CD14-positive monocyte (primary cell): ENCODE data around the gene MS4A5. TPM values are rescaled to one million over a fixed set of nuclear protein-coding genes. Genes with fewer than 3 reads are reported as not detected.

Experiments
- DNase-seq, 3 donors: peaks; one replicate each; pipeline ENCODE4 v3.0.0-alpha.2; 2011 to 2022
- H2AFZ ChIP-seq: 2 replicates; pipeline ENCODE4 v1.6.0; 2012; ENCODE audit warnings: mild to moderate bottlenecking, low read depth, low read length, inconsistent platforms; ENCODE audit not compliant: insufficient read depth, poor library complexity, severe bottlenecking
- H3K27ac ChIP-seq, 2 donors: 1 replicate in 1 of 2; 2 replicates in 1 of 2; pipeline ENCODE4 v1.5.1; 2012 to 2013; ENCODE audit warnings: low read length in 2 of 2, control low read depth in 1 of 2, inconsistent platforms in 1 of 2, low read depth in 1 of 2, mild to moderate bottlenecking in 1 of 2
- H3K27me3 ChIP-seq, 2 donors: one replicate each; pipeline versions ENCODE4 v1.6.0 to v1.6.1; 2011 to 2013; ENCODE audit warnings: low read length in 2 of 2; ENCODE audit not compliant: control insufficient read depth in 2 of 2, insufficient read depth in 2 of 2
- H3K36me3 ChIP-seq, 2 donors: replicated peaks in 1 of 2; 1 replicate in 1 of 2; 2 replicates in 1 of 2; pipeline versions ENCODE4 v1.5.1 to v1.6.1; 2012 to 2013; ENCODE audit warnings: low read length in 2 of 2, control low read depth in 1 of 2, inconsistent platforms in 1 of 2, mild to moderate bottlenecking in 1 of 2; ENCODE audit not compliant: insufficient read depth in 2 of 2, control insufficient read depth in 1 of 2
- H3K4me1 ChIP-seq, 2 donors: 1 replicate in 1 of 2; 2 replicates in 1 of 2; pipeline versions ENCODE4 v1.5.1 to v1.6.1; 2012 to 2013; ENCODE audit warnings: low read length in 2 of 2, control low read depth in 1 of 2, inconsistent platforms in 1 of 2, mild to moderate bottlenecking in 1 of 2, moderate library complexity in 1 of 2; ENCODE audit not compliant: insufficient read depth in 2 of 2, control insufficient read depth in 1 of 2
- H3K4me2 ChIP-seq: replicated peaks from 2 replicates; pipeline ENCODE3; 2012; ENCODE audit warnings: low read length, moderate library complexity, mild to moderate bottlenecking; ENCODE audit not compliant: poor library complexity, severe bottlenecking; ENCODE audit errors: extremely low read depth
- H3K4me3 ChIP-seq, 3 experiments: fragments of 200-600 bp in 1 of 3; sonication (generic) in 1 of 3; replicated peaks in 1 of 3; 1 replicate in 2 of 3; 2 replicates in 1 of 3; pipeline ENCODE4 v1.5.1; 2011 to 2013; ENCODE audit warnings: low read length in 3 of 3, mild to moderate bottlenecking in 3 of 3, control low read depth in 2 of 3, low read depth in 2 of 3, inconsistent platforms in 1 of 3, moderate library complexity in 1 of 3
- H3K79me2 ChIP-seq: 2 replicates; pipeline ENCODE4 v1.6.0; 2012; ENCODE audit warnings: mild to moderate bottlenecking, control low read depth, inconsistent platforms, low read length, moderate library complexity; ENCODE audit not compliant: insufficient read depth
- H3K9ac ChIP-seq: 2 replicates; pipeline ENCODE4 v1.6.0; 2017; ENCODE audit warnings: low read length, mild to moderate bottlenecking; ENCODE audit not compliant: insufficient read depth, poor library complexity, severe bottlenecking
- H3K9me3 ChIP-seq, 2 donors: replicated peaks in 1 of 2; 1 replicate in 1 of 2; 2 replicates in 1 of 2; pipeline versions ENCODE4 v1.5.1 to v1.6.1; 2012 to 2013; ENCODE audit warnings: low read length in 2 of 2, control low read depth in 1 of 2; ENCODE audit not compliant: control insufficient read depth in 1 of 2, insufficient read depth in 1 of 2
- H4K20me1 ChIP-seq: 2 replicates; pipeline ENCODE4 v1.6.0; 2012; ENCODE audit warnings: mild to moderate bottlenecking, low read length, control low read depth, moderate library complexity; ENCODE audit not compliant: insufficient read depth
- H3K27ac Mint-ChIP-seq, 7 donors: one replicate each; pipeline ENCODE4 v1.8.0; 2020; ENCODE audit warnings: mild to moderate bottlenecking in 7 of 7, mixed read lengths in 7 of 7, moderate library complexity in 6 of 7, inconsistent platforms in 2 of 7
- H3K27me3 Mint-ChIP-seq, 3 donors: one replicate each; pipeline ENCODE4 v1.8.0; 2021 to 2022; ENCODE audit warnings: low read depth in 3 of 3, mild to moderate bottlenecking in 3 of 3, mixed read lengths in 3 of 3, moderate library complexity in 3 of 3, inconsistent platforms in 1 of 3
- H3K36me3 Mint-ChIP-seq, 2 donors: one replicate each; pipeline ENCODE4 v1.8.0; 2020; ENCODE audit warnings: mixed read lengths in 2 of 2, inconsistent platforms in 1 of 2, mild to moderate bottlenecking in 1 of 2
- H3K4me1 Mint-ChIP-seq: one replicate; pipeline ENCODE4 v1.8.0; 2020; ENCODE audit warnings: mild to moderate bottlenecking, mixed read lengths
- H3K4me3 Mint-ChIP-seq, 2 donors: one replicate each; pipeline ENCODE4 v1.8.0; 2020; ENCODE audit warnings: mild to moderate bottlenecking in 2 of 2, mixed read lengths in 2 of 2, moderate library complexity in 1 of 2
- H3K9me3 Mint-ChIP-seq, 7 donors: one replicate each; pipeline ENCODE4 v1.8.0; 2020 to 2022; ENCODE audit warnings: mixed read lengths in 7 of 7, mild to moderate bottlenecking in 6 of 7, moderate library complexity in 6 of 7, inconsistent platforms in 2 of 7
- whole genome bisulfite sequencing: methylation state at CpG from one replicate; pipeline ENCODE4 v1.1.5; 2013; ENCODE audit warnings: missing lambda C conversion rate; ENCODE audit not compliant: insufficient coverage; 5-methylcytosine and 5-hydroxymethylcytosine counted together
- intact Hi-C, 2 donors: fragments of 100-400 bp; cut with micrococcal nuclease; formaldehyde crosslinking; loops; one replicate each; pipeline versions ENCODE4 v1.15.0 to v1.15.1; 2023
- polyA plus RNA-seq, 3 donors: library from polyadenylated mRNA; depleted of rRNA in 1 of 3; unstranded in 2 of 3; stranded (reverse) in 1 of 3; fragments of 300-500 nt in 2 of 3; fragments of >200 nt in 1 of 3; fragmentation: Illumina TruSeq in 2 of 3; gene quantifications; 1 replicate in 2 of 3; 2 replicates in 1 of 3; pipeline ENCODE4 v1.2.3, GENCODE V29; 2012 to 2021
- TF ChIP-seq, protein P1 (sequence below): fragments of 200-600 bp; IDR thresholded peaks from one replicate; pipeline ENCODE4 v1.8.0; 2022; ENCODE audit warnings: antibody characterized with exemption, mild to moderate bottlenecking

Gene MS4A5
- polyA plus RNA-seq, 3 donors: not detected

DNA sequence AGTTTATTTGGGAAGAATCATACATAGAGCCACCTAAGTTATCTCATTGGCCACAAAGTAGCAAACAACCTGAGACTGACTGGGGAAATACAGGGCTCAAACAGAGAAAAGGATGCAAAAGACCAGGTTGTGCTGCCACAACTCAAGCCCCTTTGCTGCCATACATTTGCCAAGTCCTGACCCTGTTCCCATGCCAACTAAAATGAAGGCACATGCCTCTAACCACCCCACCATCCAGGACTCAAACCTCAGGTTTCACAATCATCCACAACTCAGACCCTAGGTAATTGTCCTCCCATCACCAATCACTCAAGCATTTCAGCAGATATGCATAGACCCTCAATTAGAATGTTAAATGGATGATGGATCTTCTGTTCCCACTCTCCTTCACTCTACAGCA, 24.8 kb downstream of the MS4A5 start:
- peaks cover 0 to 2% (median 1%) of the 10 kb centered on the region in 3 donors for H3K27me3 Mint-ChIP-seq
- Histone ChIP-seq H2AFZ (no peak overlapping the region), H4K20me1 (no peaks in the 10 kb centered on the region), H3K9me3 (no peaks in the 10 kb centered on the region), H3K4me1 (no peaks in the 10 kb centered on the region), H3K27me3 (no peaks in the 10 kb centered on the region), H3K79me2 (no peaks in the 10 kb centered on the region), H3K4me3 (no peak overlapping the region), H3K36me3 (no peaks in the 10 kb centered on the region), H3K4me2 (no peak overlapping the region), H3K9ac (no peak overlapping the region), H3K27ac (no peak overlapping the region)
- H3K27ac Mint-ChIP-seq: peak overlapping the region in 2 of 7 donors; percentile 26 to 44
- peaks cover 0 to 7% (median 3%) of the 10 kb centered on the region in 7 donors for H3K9me3 Mint-ChIP-seq
- H3K4me1 Mint-ChIP-seq: no peaks in the 10 kb centered on the region
- H3K4me3 Mint-ChIP-seq: no peak overlapping the region
- peaks cover 0 to 1% of the 10 kb centered on the region in 2 donors for H3K36me3 Mint-ChIP-seq
- intact Hi-C loops: no loop called here
- DNase-seq: no peak
- TF ChIP-seq, protein P1, sequence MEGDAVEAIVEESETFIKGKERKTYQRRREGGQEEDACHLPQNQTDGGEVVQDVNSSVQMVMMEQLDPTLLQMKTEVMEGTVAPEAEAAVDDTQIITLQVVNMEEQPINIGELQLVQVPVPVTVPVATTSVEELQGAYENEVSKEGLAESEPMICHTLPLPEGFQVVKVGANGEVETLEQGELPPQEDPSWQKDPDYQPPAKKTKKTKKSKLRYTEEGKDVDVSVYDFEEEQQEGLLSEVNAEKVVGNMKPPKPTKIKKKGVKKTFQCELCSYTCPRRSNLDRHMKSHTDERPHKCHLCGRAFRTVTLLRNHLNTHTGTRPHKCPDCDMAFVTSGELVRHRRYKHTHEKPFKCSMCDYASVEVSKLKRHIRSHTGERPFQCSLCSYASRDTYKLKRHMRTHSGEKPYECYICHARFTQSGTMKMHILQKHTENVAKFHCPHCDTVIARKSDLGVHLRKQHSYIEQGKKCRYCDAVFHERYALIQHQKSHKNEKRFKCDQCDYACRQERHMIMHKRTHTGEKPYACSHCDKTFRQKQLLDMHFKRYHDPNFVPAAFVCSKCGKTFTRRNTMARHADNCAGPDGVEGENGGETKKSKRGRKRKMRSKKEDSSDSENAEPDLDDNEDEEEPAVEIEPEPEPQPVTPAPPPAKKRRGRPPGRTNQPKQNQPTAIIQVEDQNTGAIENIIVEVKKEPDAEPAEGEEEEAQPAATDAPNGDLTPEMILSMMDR: no peak

DNA sequence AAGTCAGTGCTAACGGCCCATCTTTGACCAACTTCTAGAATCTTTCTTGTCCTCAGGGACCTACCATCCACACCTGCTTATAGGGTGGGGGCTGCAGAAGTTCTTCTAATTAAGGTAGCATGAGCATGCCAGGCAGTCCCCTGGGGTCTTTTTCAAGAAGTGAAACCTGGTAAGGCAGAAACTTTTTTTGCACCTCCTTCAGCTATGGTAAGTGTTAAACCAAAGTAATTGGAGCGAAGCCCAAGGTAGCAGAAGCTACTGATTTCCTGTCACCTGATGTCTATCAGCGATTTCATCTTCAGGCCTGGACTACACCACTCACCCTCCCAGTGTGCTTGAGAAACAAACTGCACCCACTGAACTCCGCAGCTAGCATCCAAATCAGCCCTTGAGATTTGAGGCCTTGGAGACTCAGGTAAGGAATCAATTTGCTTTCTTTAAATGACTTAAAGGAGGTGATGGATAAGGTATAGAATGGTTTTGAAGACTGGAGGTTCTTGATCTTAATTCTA, 26.2 kb downstream of the MS4A5 start, which contains the start of gene MS4A1:
MS4A1 (plus strand) TSS at position 317 of the 512 bp plus-strand sequence. CDS start 6,528 bp downstream, outside the sequence.
- Histone ChIP-seq H3K4me3 (no peak within 1 kb of the TSS), H3K27ac (no peak within 1 kb of the TSS)

More for the DNA sequence above, 26.2 kb downstream of the MS4A5 start, which contains the start of gene MS4A1:
- DNase-seq: no peak
- Mint-ChIP-seq H3K9me3 (peaks cover 0 to 6% (median 3%) of the 10 kb centered on the region in 7 donors), H3K27ac (peak within 1 kb of the TSS in 1 of 7 donors; percentile 15), H3K4me3 (no peak within 1 kb of the TSS), H3K4me1 (no peaks in the 10 kb centered on the region), H3K36me3 (peaks cover 0 to 1% of the 10 kb centered on the region in 2 donors), H3K27me3 (peaks cover 0 to 3% (median 2%) of the 10 kb centered on the region in 3 donors)
- TF ChIP-seq, protein P1: no peak
- intact Hi-C loops: no loop called here
- Histone ChIP-seq H4K20me1 (no peaks in the 10 kb centered on the region), H3K36me3 (no peaks in the 10 kb centered on the region), H3K9me3 (no peaks in the 10 kb centered on the region), H3K27me3 (no peaks in the 10 kb centered on the region), H3K4me2 (no peak within 1 kb of the TSS), H3K4me1 (no peaks in the 10 kb centered on the region), H3K79me2 (no peaks in the 10 kb centered on the region), H3K9ac (no peak within 1 kb of the TSS), H2AFZ (no peak within 1 kb of the TSS)
- 56% methylated on average over 2 of the region's 4 CpGs for WGBS
